Fibroblast of upper back skin (primary cell): ENCODE measurements around the gene UPP1.
"Not testable (repeated sequence)": the region's sequence is repeated elsewhere in the genome, so short reads cannot be mapped to it uniquely, and the experiment has no call there.

ENCODE experiments used
- DNase-seq: peaks from one replicate; pipeline ENCODE4 v3.0.0-alpha.2; 2013

Gene UPP1

DNA sequence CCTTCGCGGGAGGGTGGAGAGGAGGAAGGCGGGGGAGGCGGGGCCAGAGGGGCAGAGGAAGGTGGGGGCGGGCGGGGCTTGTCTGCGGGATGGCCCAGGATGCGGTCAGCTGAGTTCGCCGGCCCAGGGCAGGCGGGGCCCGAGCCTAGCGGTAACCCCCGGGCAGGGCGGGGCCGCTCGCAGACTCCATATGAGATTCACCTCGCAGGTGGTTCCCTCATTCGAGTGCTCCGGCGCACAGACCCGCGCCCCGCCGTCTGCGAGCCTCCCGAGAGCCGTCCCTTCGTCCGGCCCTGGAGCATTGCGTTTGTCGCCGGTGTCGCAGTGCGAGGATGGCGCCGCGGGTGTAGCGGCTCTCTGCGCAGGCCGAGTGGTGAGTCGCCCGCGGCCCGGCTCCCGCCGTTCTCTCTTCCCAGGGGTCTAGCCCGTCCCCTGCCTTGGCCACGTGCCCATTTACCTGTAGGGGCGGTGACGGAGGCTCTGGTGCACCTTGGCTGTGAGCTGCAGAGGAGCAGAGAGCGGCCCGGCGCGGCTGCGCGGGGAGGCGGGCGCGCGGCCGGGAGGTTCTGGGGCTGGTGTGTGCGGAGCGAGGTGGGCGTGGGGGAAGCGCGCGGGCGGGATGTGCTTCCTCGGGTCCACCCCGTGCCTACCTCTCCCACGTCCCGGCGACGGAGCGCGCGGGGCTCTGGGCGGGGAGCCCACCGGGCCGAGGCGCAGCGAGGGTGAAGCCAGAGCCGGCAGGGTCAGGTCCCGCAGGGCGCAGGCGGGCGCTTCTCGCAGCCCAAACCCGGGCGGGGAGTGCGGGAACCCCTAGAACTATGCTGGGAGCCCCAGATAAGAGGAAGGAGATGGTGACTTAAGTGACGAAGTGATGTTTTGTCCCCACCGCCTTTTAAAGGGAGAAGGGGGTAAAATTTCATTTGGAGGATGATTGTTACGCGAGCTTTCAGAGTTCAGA is at the start of gene UPP1:
Gene UPP1, plus strand, starts transcription at position 220 of the 958 bp plus-strand sequence. CDS start 5,519 bp downstream, outside the sequence.
- no peak for DNase-seq

- no peak for DNase-seq
These were observed 48.0 kb upstream of the UPP1 start for GRCh38 chr7:48040944-48041652.

GRCh38 chr7:48041653-48041970 is 47.5 kb upstream of the UPP1 start:
- DNase-seq, result peak; percentile 63

DNA sequence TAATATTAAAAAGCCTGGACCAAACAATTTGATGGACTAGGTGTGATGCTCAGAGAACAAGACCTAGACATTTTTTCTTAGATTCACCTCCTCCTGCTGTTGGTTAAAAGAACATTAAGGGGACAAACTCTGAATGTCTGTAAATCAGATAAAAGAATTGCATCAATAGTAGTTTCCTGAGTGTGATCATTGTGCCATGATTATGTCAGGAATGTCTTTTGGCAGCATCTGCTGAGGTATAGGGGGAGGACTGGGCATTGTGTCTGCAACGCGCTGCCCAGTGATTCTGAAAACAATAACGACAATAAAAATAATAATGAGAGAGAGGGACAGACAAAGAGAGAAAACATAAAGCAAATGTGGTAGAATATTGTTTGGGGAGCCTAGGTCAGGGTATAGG is 46.8 kb upstream of the UPP1 start:
- DNase-seq, result peak; percentile 44

DNA sequence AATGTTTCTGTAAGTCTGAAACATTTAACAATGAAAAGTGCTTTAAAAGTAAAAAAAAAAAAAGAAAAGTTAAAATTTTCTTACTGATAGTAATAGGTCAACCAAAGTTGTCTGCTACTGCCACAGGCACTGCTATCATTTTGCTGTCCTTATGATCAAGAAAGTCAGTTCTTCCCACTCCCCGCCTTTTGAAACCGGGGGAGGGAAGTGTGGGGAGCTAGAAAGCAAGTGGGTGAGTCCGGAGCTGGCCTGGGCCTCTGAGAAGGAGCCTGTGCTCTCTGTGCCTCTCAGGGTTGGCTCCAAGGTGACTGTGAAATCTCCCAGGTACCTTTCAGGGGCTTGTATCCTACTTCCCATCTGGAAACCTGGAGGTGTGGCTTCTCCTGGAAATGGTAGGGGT is 46.4 kb upstream of the UPP1 start:
- DNase-seq, result no peak

GRCh38 chr7:48045195-48045765 is 43.8 kb upstream of the UPP1 start:
- DNase-seq, result no peak

- DNase-seq, result peak; percentile 3
These were observed 42.6 kb upstream of the UPP1 start for GRCh38 chr7:48046458-48046857.

- no peak for DNase-seq
These were observed 41.0 kb upstream of the UPP1 start for GRCh38 chr7:48048113-48048512.

- no peak for DNase-seq
These were observed 39.2 kb upstream of the UPP1 start for GRCh38 chr7:48049850-48050249.

DNA sequence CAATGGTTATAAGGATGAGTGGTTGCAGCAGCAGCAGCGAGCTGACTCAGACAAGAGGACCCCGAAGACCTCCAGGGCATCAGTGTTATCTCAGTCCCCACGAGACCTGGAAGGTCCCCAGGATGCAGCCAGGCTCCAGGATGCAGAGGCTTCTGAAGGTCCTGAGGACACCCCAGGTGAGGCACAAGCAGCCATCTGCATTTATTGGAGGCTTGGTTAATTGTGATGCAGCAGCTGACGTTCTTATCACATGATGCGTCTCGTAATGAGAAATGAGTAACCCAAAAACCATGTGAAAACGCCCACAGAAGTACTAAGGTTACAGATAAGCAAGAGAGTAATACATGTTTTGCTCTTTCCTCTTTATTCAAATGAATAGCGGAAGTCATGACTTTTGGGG is 36.3 kb upstream of the UPP1 start:
- DNase-seq, result peak; percentile 16

DNA sequence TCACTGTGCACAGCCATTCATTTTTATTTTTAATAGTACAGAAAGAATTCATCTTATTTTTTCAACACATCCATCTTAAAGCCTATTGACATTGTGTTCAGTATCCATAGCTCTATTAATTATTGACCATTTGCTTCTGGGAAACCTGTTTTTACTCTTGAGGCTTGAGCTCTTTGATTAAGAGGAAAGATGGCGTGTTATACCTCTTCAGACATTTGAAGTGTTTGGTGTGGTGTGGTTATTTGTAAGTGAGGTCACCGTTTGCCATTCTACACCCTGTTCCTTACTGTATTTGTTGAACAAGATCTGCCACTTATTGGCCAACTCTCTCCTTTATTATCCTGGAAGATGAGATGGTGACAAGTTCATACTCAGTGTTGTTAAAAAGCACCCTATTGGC is 35.3 kb upstream of the UPP1 start:
- no peak for DNase-seq

DNA sequence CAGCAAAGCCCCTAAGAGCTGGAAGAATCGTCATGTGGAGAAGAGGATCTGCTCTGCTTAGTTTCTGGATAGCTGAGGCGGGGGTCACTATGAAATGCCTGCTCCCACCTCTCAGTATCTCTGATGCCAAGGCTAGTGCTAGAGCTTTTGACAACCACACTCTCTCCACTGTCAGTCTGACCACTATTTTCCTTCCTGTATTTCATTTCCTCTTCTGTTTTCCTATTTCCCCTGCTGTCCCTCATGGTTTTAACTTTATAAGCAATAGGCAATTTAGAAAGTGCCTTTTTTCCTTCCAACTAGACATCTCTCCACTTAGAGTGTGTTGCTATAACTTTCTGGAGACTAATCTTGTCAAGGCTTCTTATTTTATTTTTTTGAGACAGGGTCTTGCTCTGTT is 30.1 kb upstream of the UPP1 start:
- DNase-seq, result no peak

- DNase-seq, result no peak
These were observed 29.4 kb upstream of the UPP1 start for GRCh38 chr7:48059706-48060105.

GRCh38 chr7:48063985-48064384 is 25.1 kb upstream of the UPP1 start:
- DNase-seq, result no peak

DNA sequence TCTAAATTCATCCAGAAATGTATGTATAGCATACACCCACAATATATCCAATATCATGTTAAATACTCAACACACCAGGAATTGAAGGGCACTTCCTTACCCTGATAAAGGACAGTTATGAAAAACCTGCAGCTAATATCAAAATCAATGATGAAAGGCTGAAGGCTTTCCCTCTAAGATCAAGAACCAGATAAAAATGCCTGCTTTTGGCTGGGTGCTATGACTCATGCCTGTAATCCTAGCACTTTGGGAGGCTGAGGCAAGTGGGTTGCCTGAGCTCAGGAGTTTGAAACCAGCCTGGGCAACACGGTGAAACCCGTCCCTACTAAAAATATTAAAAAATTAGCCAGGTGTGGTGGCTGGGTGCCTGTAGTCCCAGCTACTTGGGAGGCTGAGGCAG is 21.6 kb upstream of the UPP1 start:
- no peak for DNase-seq

DNA sequence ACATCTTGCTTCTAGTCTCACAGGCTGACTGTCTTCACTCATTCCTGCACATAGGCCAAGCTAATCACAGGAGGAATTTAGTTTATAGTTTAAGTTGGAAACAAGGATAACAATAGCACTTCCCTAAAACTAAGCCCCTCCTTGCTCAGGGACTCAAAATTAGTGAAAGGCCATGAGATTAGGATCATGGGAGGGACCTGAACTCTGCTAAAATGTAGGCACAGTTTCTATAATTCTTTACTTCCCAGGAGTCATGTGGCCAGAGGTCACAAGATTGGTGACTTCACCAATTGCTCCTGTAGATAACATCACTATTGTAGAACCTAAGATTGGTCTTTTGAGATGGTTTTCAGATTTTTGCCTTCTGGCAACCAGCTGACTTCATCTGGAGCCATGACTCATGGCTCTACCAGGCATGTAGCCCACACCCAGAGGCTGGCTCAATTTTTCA is 14.8 kb upstream of the UPP1 start:
- DNase-seq, result no peak

GRCh38 chr7:48077423-48077822 is 11.6 kb upstream of the UPP1 start:
- no peak for DNase-seq

DNA sequence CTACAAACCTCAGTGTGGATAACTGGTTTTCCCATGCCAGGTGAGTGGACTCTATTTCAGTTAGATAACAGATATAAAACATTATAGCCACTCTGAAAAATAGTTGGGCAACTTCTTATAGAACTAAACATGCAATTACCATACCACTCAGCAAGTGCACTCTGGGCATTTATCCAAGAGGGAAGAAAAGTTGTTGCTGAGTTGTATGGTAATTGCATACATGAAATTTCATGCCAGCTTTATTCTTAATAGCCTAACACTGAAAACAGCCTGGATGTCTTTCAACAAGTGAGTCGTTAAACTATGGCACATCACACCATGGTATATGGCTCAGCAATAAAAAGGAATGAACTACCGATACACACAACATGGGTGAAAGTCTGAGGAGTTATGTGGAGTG is 10.6 kb upstream of the UPP1 start:
- DNase-seq, result no peak

DNA sequence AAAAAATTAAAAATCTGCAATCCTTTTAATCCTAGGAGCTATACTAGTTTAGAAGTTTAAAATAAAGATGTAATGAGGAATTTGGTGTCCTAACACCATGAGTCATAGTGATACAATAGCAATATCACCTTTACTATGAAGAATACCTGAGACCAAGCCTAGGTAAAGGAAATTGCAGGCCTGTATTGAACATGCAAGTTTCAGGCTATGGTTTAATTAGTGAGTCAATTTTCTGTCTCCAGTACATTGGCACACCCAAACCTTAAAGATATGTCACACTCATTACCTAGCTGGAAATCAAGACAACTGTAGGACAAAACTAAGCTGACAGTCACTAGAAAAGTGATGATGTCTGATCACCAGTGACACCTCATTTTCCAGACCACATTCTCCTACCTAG is 6.7 kb upstream of the UPP1 start:
- DNase-seq, result not testable (repeated sequence)

DNA sequence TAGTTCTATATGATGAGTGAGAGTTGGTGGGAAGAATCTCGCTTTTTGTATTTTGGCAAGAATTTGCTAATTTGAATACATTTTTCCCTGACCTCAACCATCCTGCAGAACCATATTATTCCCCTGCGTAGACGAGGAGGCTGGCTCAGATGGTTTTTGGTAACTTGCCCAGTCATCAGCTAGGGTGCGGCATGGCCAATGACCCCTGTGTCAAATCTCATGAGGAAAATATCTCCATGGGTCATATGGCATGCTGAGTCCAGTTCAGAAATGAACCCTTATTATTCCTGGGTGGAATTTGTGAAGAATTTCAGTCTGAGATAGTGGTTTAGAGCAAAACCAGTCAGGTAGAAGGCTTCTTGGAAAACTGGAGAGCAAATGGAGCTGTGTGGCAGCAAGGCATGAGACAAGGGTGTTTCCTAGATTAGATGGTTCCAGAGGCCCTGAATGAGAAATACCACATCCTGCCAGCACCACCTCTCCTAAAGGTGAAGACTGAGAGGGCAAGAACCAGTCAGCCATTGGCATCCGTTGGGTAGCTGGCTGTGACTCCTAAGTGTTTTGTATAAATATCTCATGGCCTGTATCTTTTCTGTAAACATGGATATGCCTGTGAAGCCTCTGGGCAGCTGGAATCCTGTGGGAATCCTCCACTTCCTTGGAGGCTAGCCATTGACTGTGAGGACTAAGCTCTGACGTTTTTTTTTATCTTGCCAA is 5.8 kb upstream of the UPP1 start:
- DNase-seq, result peak; percentile 46

GRCh38 chr7:48084727-48085432 is 4.2 kb upstream of the UPP1 start:
- peak; percentile 99 for DNase-seq

GRCh38 chr7:48085433-48085791 is 3.7 kb upstream of the UPP1 start:
- no peak for DNase-seq

GRCh38 chr7:48085942-48086341 is 3.1 kb upstream of the UPP1 start:
- DNase-seq, result no peak
